ENCODE data around the gene KRTAP5-7.

- TF ChIP-seq CTCF (conservative IDR thresholded peaks at IDR 0.05): no peak
- no peak for TF ChIP-seq EZH2 (IDR thresholded peaks at IDR 0.05; ENCODE audit: low read depth)
Measured at GRCh38 chr11:71544525-71545214, 17.6 kb downstream of the KRTAP5-7 start.

Data from PC-9 (cell line).